Osteoblast (primary cell): ENCODE data around the gene PLXDC2. TPM values are rescaled to one million over a fixed set of nuclear protein-coding genes. Genes with fewer than 3 reads are reported as not detected.

Source experiments
- DNase-seq: peaks from one replicate; pipeline ENCODE4 v3.0.0; 2011; ENCODE audit warnings: low spot score, mixed read lengths; ENCODE audit not compliant: insufficient read length; ENCODE audit errors: missing footprints
- H2AFZ ChIP-seq: 2 replicates; pipeline ENCODE4 v1.6.0; 2011; ENCODE audit warnings: mild to moderate bottlenecking, low read length
- H3K27ac ChIP-seq: 2 replicates; pipeline ENCODE4 v1.5.1; 2011; ENCODE audit warnings: mild to moderate bottlenecking, low read depth, low read length, moderate library complexity
- H3K27me3 ChIP-seq: 2 replicates; pipeline ENCODE4 v1.6.0; 2012; ENCODE audit warnings: mild to moderate bottlenecking, control low read depth, inconsistent platforms, low read length, moderate library complexity; ENCODE audit not compliant: insufficient read depth
- H3K36me3 ChIP-seq: 2 replicates; pipeline ENCODE4 v1.5.1; 2011; ENCODE audit warnings: mild to moderate bottlenecking, low read length, control low read depth, moderate library complexity; ENCODE audit not compliant: insufficient read depth
- H3K4me1 ChIP-seq: 2 replicates; pipeline ENCODE4 v1.5.1; 2011; ENCODE audit warnings: mild to moderate bottlenecking, low read length, control low read depth, moderate library complexity; ENCODE audit not compliant: insufficient read depth
- H3K4me2 ChIP-seq: 2 replicates; pipeline ENCODE4 v1.6.0; 2011; ENCODE audit warnings: mild to moderate bottlenecking, low read length; ENCODE audit not compliant: insufficient read depth
- H3K4me3 ChIP-seq: fragments of 200-600 bp; sonication (generic); 3 replicates; pipeline ENCODE4 v1.5.1; 2012; ENCODE audit warnings: mild to moderate bottlenecking, low read length, inconsistent platforms; ENCODE audit not compliant: insufficient read depth
- H3K79me2 ChIP-seq: 2 replicates; pipeline ENCODE4 v1.6.0; 2012; ENCODE audit warnings: mild to moderate bottlenecking, low read length, control low read depth, inconsistent platforms; ENCODE audit not compliant: insufficient read depth
- H3K9me3 ChIP-seq: 2 replicates; pipeline ENCODE4 v1.5.1; 2011; ENCODE audit warnings: low read depth, low read length, control low read depth
- H4K20me1 ChIP-seq: 2 replicates; pipeline ENCODE4 v1.6.0; 2012; ENCODE audit warnings: mild to moderate bottlenecking, low read length, control low read depth; ENCODE audit not compliant: insufficient read depth
- CTCF ChIP-seq: IDR thresholded peaks from 2 replicates; pipeline ENCODE4 v1.5.1; 2011; ENCODE audit warnings: mild to moderate bottlenecking, low read depth, low read length, moderate library complexity; ENCODE audit errors: extremely low read depth
- total RNA-seq: library from RNA; depleted of rRNA; stranded (reverse); fragments of >200 nt; gene quantifications from 2 replicates; pipeline ENCODE4 v1.2.3, GENCODE V29; 2012

Gene PLXDC2
- total RNA-seq, 1 donor, result 63.3 TPM

GRCh38 chr10:20302033-20302432 lies 485.8 kb downstream of the PLXDC2 start:
- DNase-seq, result no peak
- Histone ChIP-seq H3K79me2 (no peaks in the 10 kb centered on the region), H3K4me2 (no peak overlapping the region), H3K4me1 (no peaks in the 10 kb centered on the region), H3K27ac (no peak overlapping the region), H3K27me3 (no peaks in the 10 kb centered on the region), H3K36me3 (no peaks in the 10 kb centered on the region), H3K4me3 (no peak overlapping the region), H4K20me1 (no peaks in the 10 kb centered on the region), H3K9me3 (no peaks in the 10 kb centered on the region), H2AFZ (no peak overlapping the region)
- TF ChIP-seq CTCF, result no peak

GRCh38 chr10:20303453-20304152 lies 487.4 kb downstream of the PLXDC2 start:
- TF ChIP-seq CTCF, result no peak
- Histone ChIP-seq H3K79me2 (no peaks in the 10 kb centered on the region), H2AFZ (no peak overlapping the region), H3K4me3 (no peak overlapping the region), H3K4me1 (no peaks in the 10 kb centered on the region), H3K27me3 (no peaks in the 10 kb centered on the region), H3K36me3 (no peaks in the 10 kb centered on the region), H3K4me2 (no peak overlapping the region), H4K20me1 (no peaks in the 10 kb centered on the region), H3K9me3 (no peaks in the 10 kb centered on the region), H3K27ac (no peak overlapping the region)
- DNase-seq, result no peak

GRCh38 chr10:20313665-20314064 lies 497.4 kb downstream of the PLXDC2 start:
- no peak overlapping the region for H2AFZ ChIP-seq
- H3K4me2 ChIP-seq, result no peak overlapping the region
- no peaks in the 10 kb centered on the region for H4K20me1 ChIP-seq
- H3K36me3 ChIP-seq, result no peaks in the 10 kb centered on the region
- H3K4me1 ChIP-seq, result no peaks in the 10 kb centered on the region
- no peaks in the 10 kb centered on the region for H3K79me2 ChIP-seq
- peaks cover 2% of the 10 kb centered on the region for H3K9me3 ChIP-seq
- H3K27ac ChIP-seq, result no peak overlapping the region
- DNase-seq, result no peak
- no peak for TF ChIP-seq CTCF
- H3K4me3 ChIP-seq, result no peak overlapping the region
- H3K27me3 ChIP-seq, result no peaks in the 10 kb centered on the region

GRCh38 chr10:20314431-20314830 lies 498.2 kb downstream of the PLXDC2 start:
- no peaks in the 10 kb centered on the region for H3K4me1 ChIP-seq

More at GRCh38 chr10:20314431-20314830, 498.2 kb downstream of the PLXDC2 start:
- no peaks in the 10 kb centered on the region for H4K20me1 ChIP-seq
- H3K36me3 ChIP-seq, result no peaks in the 10 kb centered on the region
- no peak for TF ChIP-seq CTCF
- DNase-seq, result no peak
- no peak overlapping the region for H2AFZ ChIP-seq
- H3K27ac ChIP-seq, result no peak overlapping the region
- H3K27me3 ChIP-seq, result no peaks in the 10 kb centered on the region
- H3K79me2 ChIP-seq, result no peaks in the 10 kb centered on the region
- no peak overlapping the region for H3K4me3 ChIP-seq
- peaks cover 2% of the 10 kb centered on the region for H3K9me3 ChIP-seq
- H3K4me2 ChIP-seq, result no peak overlapping the region
